ENCODE data around the gene ATG4C. TPM values are rescaled to one million over a fixed set of nuclear protein-coding genes. Genes with fewer than 3 reads are reported as not detected.
A peak's percentile ranks its signal among the peaks of the same experiment; 100 is the strongest.
"Not testable (repeated sequence)": the region's sequence is repeated elsewhere in the genome, so short reads cannot be mapped to it uniquely, and the experiment has no call there.

Gene ATG4C
- total RNA-seq, 1 experiment from 2014 or later, result 6.5 TPM

- H3K27me3 ChIP-seq (ENCODE audit: control insufficient read depth, insufficient read depth, low read length), result no peaks in the 10 kb centered on the region; the same call in 1 of the 2 replicates
- ChIA-PET CTCF (interaction anchor here (1.0 to 1.7 kb wide), 4 partner anchors 11 to 239 kb away, joined by 3 to 7 read pairs (median 6); no protein-coding TSS in a partner anchor), POLR2A (interaction anchor here (0.6 kb wide), 1 partner anchor 254 kb away, joined by 3 read pairs; no protein-coding TSS in a partner anchor)
- in situ Hi-C loops (cut with HindIII; ENCODE audit: low pct_unique_long_range_greater_than_20kb, low sequenced_read_pairs), result no loop called here
- no peaks in the 10 kb centered on the region for H3K9me3 ChIP-seq (ENCODE audit: control insufficient read depth, insufficient read depth, low read depth, low read length)
- H3K4me1 ChIP-seq (ENCODE audit: control insufficient read depth, insufficient read depth, low read length), result no peaks in the 10 kb centered on the region
- ATAC-seq, result no peak
- no peak for DNase-seq (ENCODE audit: low read depth, low spot score)
- no peak for TF ChIP-seq REST (IDR thresholded peaks at IDR 0.05; ENCODE audit: insufficient read depth in 1 of 2, low read depth in 2 of 2, low read length in 1 of 2)
- peak; percentile 39; the same call in 1 of the 2 replicates for TF ChIP-seq CTCF (IDR thresholded peaks at IDR 0.05)
- TF ChIP-seq POLR2AphosphoS5 (IDR thresholded peaks at IDR 0.05; ENCODE audit: low read depth, low read length), result no peak
- H3K4me3 ChIP-seq (ENCODE audit: low read depth in 2 of 2, low read length in 2 of 2), result no peak overlapping the region
- H3K27ac ChIP-seq (ENCODE audit: low read length), result no peak overlapping the region
- intact Hi-C loops (cut with micrococcal nuclease; ENCODE audit: unreplicated experiment), result loop anchor here (1.0 kb wide), 1 partner anchor 216 kb away; no protein-coding TSS in a partner anchor
- no peaks in the 10 kb centered on the region for H3K36me3 ChIP-seq (ENCODE audit: control insufficient read depth, insufficient read depth, low read length)
- no TSS peak for BruUV-seq (replicated peaks)
Measured at GRCh38 chr1:62746809-62747138, 37.2 kb upstream of the ATG4C start.

GRCh38 chr1:62753031-62753965 lies 30.6 kb upstream of the ATG4C start:
- Histone ChIP-seq H3K27ac (ENCODE audit: low read length) (no peak overlapping the region), H3K4me1 (ENCODE audit: control insufficient read depth, insufficient read depth, low read length) (no peaks in the 10 kb centered on the region), H3K27me3 (ENCODE audit: control insufficient read depth, insufficient read depth, low read length) (no peaks in the 10 kb centered on the region), H3K4me3 (ENCODE audit: low read depth in 2 of 2, low read length in 2 of 2) (no peak overlapping the region), H3K9me3 (ENCODE audit: control insufficient read depth, insufficient read depth, low read depth, low read length) (no peaks in the 10 kb centered on the region), H3K36me3 (ENCODE audit: control insufficient read depth, insufficient read depth, low read length) (no peaks in the 10 kb centered on the region)
- ChIA-PET CTCF (no interaction called here), POLR2A (no interaction called here)
- no peak for DNase-seq (ENCODE audit: low read depth, low spot score)
- no peak for ATAC-seq
- in situ Hi-C loops (cut with HindIII; ENCODE audit: low pct_unique_long_range_greater_than_20kb, low sequenced_read_pairs) (no loop called here), intact Hi-C loops (cut with micrococcal nuclease; ENCODE audit: unreplicated experiment) (no loop called here)
- no peak for TF ChIP-seq SIN3A (IDR thresholded peaks at IDR 0.05; ENCODE audit: borderline replicate concordance, insufficient read depth, low read depth, low read length)
- no peak for TF ChIP-seq POLR2AphosphoS5 (IDR thresholded peaks at IDR 0.05; ENCODE audit: low read depth, low read length)
- TF ChIP-seq CTCF (IDR thresholded peaks at IDR 0.05), result no peak
- no peak for TF ChIP-seq TCF7L2 (IDR thresholded peaks at IDR 0.05; ENCODE audit: low read depth, low read length)
- TF ChIP-seq REST (IDR thresholded peaks at IDR 0.05; ENCODE audit: insufficient read depth in 1 of 2, low read depth in 2 of 2, low read length in 1 of 2), result no peak
- no TSS peak for BruUV-seq (replicated peaks)

- intact Hi-C loops (cut with micrococcal nuclease; ENCODE audit: unreplicated experiment); CTCF ChIA-PET; H3K4me3 ChIP-seq (ENCODE audit: low read depth in 2 of 2, low read length in 2 of 2); BruUV-seq (replicated peaks); H3K9me3 ChIP-seq (ENCODE audit: control insufficient read depth, insufficient read depth, low read depth, low read length); in situ Hi-C loops (cut with HindIII; ENCODE audit: low pct_unique_long_range_greater_than_20kb, low sequenced_read_pairs); ATAC-seq; H3K36me3 ChIP-seq (ENCODE audit: control insufficient read depth, insufficient read depth, low read length); POLR2A ChIA-PET; H3K27me3 ChIP-seq (ENCODE audit: control insufficient read depth, insufficient read depth, low read length); DNase-seq (ENCODE audit: low read depth, low spot score); H3K27ac ChIP-seq (ENCODE audit: low read length); H3K4me1 ChIP-seq (ENCODE audit: control insufficient read depth, insufficient read depth, low read length): not testable (repeated sequence)
Measured at GRCh38 chr1:62754938-62755337, 29.0 kb upstream of the ATG4C start.

All from Panc1 (cell line).